K562 (cell line): ENCODE results near the gene SAPCD1. TPM values are rescaled to one million over a fixed set of nuclear protein-coding genes. Genes with fewer than 3 reads are reported as not detected.

Experiments used
- ARID2 ChIP-seq: fragments of 450-650 bp; IDR thresholded peaks from 2 replicates; pipeline ENCODE4 v1.6.1; 2017; ENCODE audit warnings: antibody characterized with exemption, mild to moderate bottlenecking
- BACH1 ChIP-seq: fragments of 200-800 bp; sonication (Bioruptor generic); IDR thresholded peaks from 2 replicates; pipeline ENCODE4 v1.6.1; 2016; ENCODE audit warnings: missing genetic modification characterization, missing compliant biosample characterization
- CLOCK ChIP-seq: fragments of 250-450 bp; sonication (Bioruptor Pico); IDR thresholded peaks from 2 replicates; pipeline ENCODE4 v1.4.0; 2020; ENCODE audit warnings: mild to moderate bottlenecking, moderate library complexity, borderline replicate concordance
- DMBX1 ChIP-seq: fragments of 250-450 bp; sonication (Bioruptor Pico); IDR thresholded peaks from 2 replicates; pipeline ENCODE4 v1.8.0; 2022; ENCODE audit warnings: inconsistent platforms, mild to moderate bottlenecking, moderate library complexity, borderline replicate concordance
- ELF1 ChIP-seq: fragments of 200-800 bp; sonication (Bioruptor generic); IDR thresholded peaks from 2 replicates; pipeline ENCODE4 v1.6.1; 2016; ENCODE audit warnings: missing genetic modification characterization, missing compliant biosample characterization
- HIVEP1 ChIP-seq: fragments of 250-450 bp; sonication (Bioruptor Pico); IDR thresholded peaks from 2 replicates; pipeline ENCODE4 v1.4.0; 2020; ENCODE audit warnings: mild to moderate bottlenecking
- HOMEZ ChIP-seq: fragments of 250-450 bp; sonication (Bioruptor Pico); IDR thresholded peaks from 2 replicates; pipeline ENCODE4 v1.4.0; 2020; ENCODE audit warnings: mild to moderate bottlenecking, moderate library complexity
- KDM5B ChIP-seq: fragments of 200-600 bp; sonication (generic); IDR thresholded peaks from 2 replicates; pipeline ENCODE4 v1.6.1; 2012; ENCODE audit warnings: low read depth, mild to moderate bottlenecking, moderate library complexity, low read length, control low read depth, inconsistent platforms; ENCODE audit not compliant: insufficient replicate concordance
- REST ChIP-seq, 2 experiments: fragments of 450-650 bp; formaldehyde crosslinking in 1 of 2; IDR thresholded peaks; 2 replicates each; pipeline versions ENCODE4 v1.4.0 to v1.6.1; 2014 to 2020; ENCODE audit warnings: mild to moderate bottlenecking in 2 of 2, borderline replicate concordance in 1 of 2, low read depth in 1 of 2
- SREBF2 ChIP-seq: sonication (generic); formaldehyde crosslinking; IDR thresholded peaks from 2 replicates; pipeline ENCODE4 v1.4.0; 2020; ENCODE audit warnings: mild to moderate bottlenecking, missing genetic modification reagents
- TEAD1 ChIP-seq, 2 experiments: fragments of 450-650 bp in 1 of 2; sonication (generic) in 1 of 2; formaldehyde crosslinking; IDR thresholded peaks; 2 replicates each; pipeline versions ENCODE4 v1.4.0 to v1.8.0; 2020 to 2022; ENCODE audit warnings: mild to moderate bottlenecking in 2 of 2, missing genetic modification reagents in 1 of 2
- polyA plus RNA-seq, 8 experiments: library from polyadenylated mRNA; depleted of rRNA in 4 of 8; stranded (reverse) in 5 of 8; unstranded in 3 of 8; fragments of >200 nt; fragmentation: Nextera tagmentation in 2 of 8; fragmentation: Illumina TruSeq in 1 of 8; extraction: Ambion mirVana in 2 of 8; extraction: Trizol in 1 of 8; gene quantifications; 2 replicates each; pipeline versions ENCODE4 v1.2.1 to v1.2.3, GENCODE V29; 2011 to 2014; ENCODE audit warnings: inconsistent platforms in 1 of 8, missing spikeins in 1 of 8
- total RNA-seq, 7 experiments: library from RNA; depleted of rRNA in 6 of 7; stranded (reverse); fragments of >200 nt in 6 of 7; fragmentation: Illumina TruSeq in 2 of 7; extraction: Trizol in 2 of 7; gene quantifications; 2 replicates each; pipeline versions ENCODE4 v1.2.1 to v1.2.3, GENCODE V29; 2011 to 2021; ENCODE audit warnings: low replicate concordance in 1 of 7

SAPCD1 gene
- total and polyA plus RNA-seq, 9 of the 15 experiments (the other 6 are each of a cell fraction or from before 2014, with no cell fraction given), result 2.6 to 30.2 (median 7.4) TPM

GRCh38 chr6:31725502-31726350 is 36.7 kb upstream of the SAPCD1 start (continued):
- peak; percentile 47; the same call in 1 of the 2 replicates for TF ChIP-seq HOMEZ
- TF ChIP-seq TEAD1 (CRISPR knock-in tag; IDR thresholded peaks at IDR 0.05), result peak in 1 of 2 experiments; percentile 84; a peak in 2 of 4 replicates
- peak; percentile 50 for TF ChIP-seq KDM5B
- TF ChIP-seq DMBX1 (CRISPR knock-in tag), result peak; percentile 84
- TF ChIP-seq CLOCK (CRISPR knock-in tag), result peak; percentile 82; the same call in 1 of the 2 replicates
- TF ChIP-seq ELF1 (tag), result peak; percentile 66
- TF ChIP-seq REST (IDR thresholded peaks at IDR 0.05; ENCODE audit: borderline replicate concordance), result 0 out of 2 replicates have a peak, but pooled peaks have one; percentile 22
- TF ChIP-seq REST (CRISPR knock-in tag; IDR thresholded peaks at IDR 0.05; ENCODE audit: low read depth), result peak; percentile 78; the same call in 1 of the 2 replicates
- 0 out of 2 replicates have a peak, but pooled peaks have one; percentile 22 for TF ChIP-seq SREBF2 (CRISPR knock-in tag)
- 0 out of 2 replicates have a peak, but pooled peaks have one; percentile 28 for TF ChIP-seq ARID2
- peak; percentile 76; the same call in 1 of the 2 replicates for TF ChIP-seq HIVEP1 (CRISPR knock-in tag)
- peak; percentile 40; the same call in 1 of the 2 replicates for TF ChIP-seq BACH1 (tag)
